H1 (cell line): ENCODE data around the gene SAMMSON. TPM values are rescaled to one million over a fixed set of nuclear protein-coding genes. Genes with fewer than 3 reads are reported as not detected.

Experiments
- KDM4A ChIP-seq: IDR thresholded peaks from one replicate; pipeline ENCODE4 v1.7.1; 2012; ENCODE audit warnings: low read depth, mild to moderate bottlenecking, moderate library complexity, low read length, inconsistent platforms; ENCODE audit not compliant: severe bottlenecking
- MAFK ChIP-seq: IDR thresholded peaks from 2 replicates; pipeline ENCODE4 v1.6.1; 2012; ENCODE audit warnings: low read depth, mild to moderate bottlenecking, improper control_type of control experiment, low read length
- polyA plus RNA-seq, 7 experiments: library from polyadenylated mRNA; depleted of rRNA in 3 of 7; stranded (reverse) in 5 of 7; unstranded in 2 of 7; fragments of >200 nt in 5 of 7; fragments of 200-250 nt in 2 of 7; gene quantifications; 1 replicate in 5 of 7; 2 replicates in 1 of 7; 4 replicates in 1 of 7; pipeline versions ENCODE4 v1.2.1 to v1.2.3, GENCODE V29; 2011 to 2013; ENCODE audit warnings: missing spikeins in 2 of 7, mixed read lengths in 2 of 7
- total RNA-seq: library from RNA; stranded (reverse); fragmentation: NEBNext Ultra II Directional; extraction: Animal tissue kit (Norgen Biotek cat#: 25700); gene quantifications from 2 replicates; pipeline ENCODE4 v1.2.1, GENCODE V29; 2021

SAMMSON gene
- total and polyA plus RNA-seq, 2 of the 8 experiments (the other 6 are each of a cell fraction or from before 2014, with no cell fraction given) = not detected

DNA sequence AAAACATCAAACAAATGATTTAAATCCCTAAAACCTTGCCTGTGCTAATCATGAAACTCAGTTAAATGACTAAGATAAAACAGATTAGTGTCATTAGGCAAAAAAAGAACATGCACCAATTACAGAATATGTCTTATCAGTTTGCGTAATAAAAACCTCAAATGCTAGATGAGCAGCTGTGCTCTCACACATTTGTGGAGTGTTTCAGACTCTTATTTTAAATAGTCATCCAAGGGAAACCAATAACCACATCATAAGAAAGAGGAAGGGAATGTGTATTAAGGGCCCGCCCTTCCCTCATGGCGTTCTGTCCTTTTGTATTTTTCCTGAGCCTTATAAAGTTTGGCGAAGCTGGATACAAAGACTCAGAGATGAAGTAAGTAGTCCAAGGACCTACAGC is 6.6 kb downstream of the SAMMSON start (continued):
- no peak for TF ChIP-seq MAFK
- TF ChIP-seq KDM4A = no peak
